Measurements from ENCODE around the gene IFNA21.
"Not testable (repeated sequence)": the region's sequence is repeated elsewhere in the genome, so short reads cannot be mapped to it uniquely, and the experiment has no call there.

Gene IFNA21

GRCh38 chr9:21166560-21166959 lies at the start of gene IFNA21:
TSS of gene IFNA21 (minus strand) at chr9:21166660. CDS start at chr9:21166612, 48 bp downstream.
- not testable (repeated sequence) for DNase-seq

DNA sequence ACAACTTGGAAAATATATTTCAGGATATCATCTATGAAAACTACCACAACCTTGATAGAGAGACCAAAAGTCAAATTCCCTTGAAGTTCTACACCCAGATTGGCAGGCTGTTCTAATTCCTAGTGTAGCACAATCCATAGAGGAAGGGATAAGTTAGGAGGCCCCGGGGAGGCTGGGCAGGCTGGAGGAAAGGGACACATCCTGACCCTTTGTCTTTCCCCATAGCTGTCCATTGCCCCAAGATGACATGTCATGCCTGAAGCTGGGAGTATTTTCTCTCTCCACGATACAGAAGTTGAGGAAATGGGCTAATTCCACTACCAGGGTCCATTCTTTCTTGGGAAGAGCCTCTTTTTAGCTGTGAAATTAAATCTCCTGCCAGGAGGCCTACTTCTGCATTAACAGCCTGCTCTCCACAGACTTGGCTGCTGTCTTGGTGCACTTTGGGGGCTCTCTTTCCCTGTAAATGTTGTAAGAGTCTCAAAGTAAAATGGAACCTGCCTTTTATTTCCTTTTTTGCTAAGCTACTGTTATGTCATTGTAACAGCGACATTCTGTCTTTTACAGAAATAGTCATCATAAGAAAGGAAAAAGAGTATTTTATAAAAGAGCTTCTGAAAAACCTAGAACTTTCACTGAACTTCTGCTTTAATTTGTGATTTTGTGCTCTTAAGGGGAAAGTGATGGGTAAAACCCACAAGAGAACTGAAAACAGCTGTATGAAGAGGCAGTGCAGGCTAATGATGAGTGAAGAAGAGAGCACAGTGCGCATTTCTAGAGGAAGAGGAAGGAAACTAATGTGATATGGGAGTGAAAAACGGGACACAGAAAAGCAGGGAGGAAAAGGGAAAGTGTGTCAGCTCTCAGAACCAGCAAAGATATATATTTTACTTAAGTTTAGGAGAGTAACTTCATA lies 47.2 kb upstream of the IFNA21 start:
- DNase-seq: not testable (repeated sequence)

DNA sequence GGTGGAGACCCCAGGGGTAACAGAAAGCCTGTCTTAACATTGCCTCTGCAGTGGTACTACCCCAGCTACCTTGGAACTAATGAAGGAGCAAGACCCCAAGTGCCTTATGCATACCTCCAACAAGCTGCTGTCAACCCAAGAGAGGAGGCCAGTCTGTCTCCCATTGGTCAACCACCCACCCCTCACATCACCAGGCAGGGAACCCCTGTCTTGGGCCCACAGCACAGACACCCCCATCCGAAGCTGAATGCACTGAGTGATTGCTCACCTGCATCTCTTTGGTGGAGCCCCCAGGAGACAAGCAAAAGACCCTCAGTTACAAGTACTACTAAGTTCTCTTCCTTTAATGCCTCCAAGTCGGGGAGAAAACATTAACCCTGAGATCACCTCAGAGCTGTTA lies 45.7 kb upstream of the IFNA21 start:
- not testable (repeated sequence) for DNase-seq

DNA sequence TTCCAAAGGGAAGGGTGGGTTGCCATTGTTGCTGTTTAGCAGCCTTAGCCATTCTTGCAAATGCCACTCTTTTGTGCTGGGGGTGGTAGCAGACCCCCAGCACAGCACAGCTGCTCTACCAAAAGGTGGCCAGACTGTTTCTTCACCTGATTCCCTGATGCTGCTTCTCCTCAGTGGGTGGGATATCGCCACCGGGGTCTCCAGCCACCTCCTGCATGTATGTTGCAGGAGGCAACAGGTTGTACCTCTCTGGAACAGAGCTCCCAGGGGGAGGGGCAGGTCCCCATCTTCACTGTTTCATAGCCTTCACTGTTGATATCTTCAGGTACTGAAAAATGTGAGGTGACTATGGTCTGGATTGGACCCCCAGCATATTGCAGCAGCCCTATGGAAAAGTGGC lies 44.3 kb upstream of the IFNA21 start:
- not testable (repeated sequence) for DNase-seq

DNA sequence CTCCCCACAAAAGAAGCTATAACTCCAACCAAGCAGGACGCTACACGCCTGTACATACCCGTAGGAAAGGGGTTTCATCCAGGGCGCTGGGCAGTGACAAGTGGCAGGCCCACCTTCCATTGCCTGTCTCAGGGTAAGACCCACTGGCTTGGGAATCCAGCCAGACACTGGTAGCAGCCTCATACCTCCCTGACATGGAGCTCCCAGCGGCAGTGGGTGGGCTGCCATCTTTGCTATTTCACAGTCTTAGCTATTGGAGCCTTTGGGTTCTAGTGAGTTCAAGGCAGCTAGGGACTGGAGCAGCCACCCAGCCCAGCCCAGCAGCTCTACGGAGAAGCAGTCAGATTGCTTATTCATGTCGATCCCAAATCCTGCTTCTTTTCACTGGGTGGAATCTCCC lies 43.9 kb upstream of the IFNA21 start:
- DNase-seq: no peak

- DNase-seq: not testable (repeated sequence)
Measured at GRCh38 chr9:21207043-21207442, 40.6 kb upstream of the IFNA21 start, which contains the start of gene IFNA10. TSS of gene IFNA10 (minus strand) at chr9:21207143. CDS start at chr9:21207097, 46 bp downstream.

DNA sequence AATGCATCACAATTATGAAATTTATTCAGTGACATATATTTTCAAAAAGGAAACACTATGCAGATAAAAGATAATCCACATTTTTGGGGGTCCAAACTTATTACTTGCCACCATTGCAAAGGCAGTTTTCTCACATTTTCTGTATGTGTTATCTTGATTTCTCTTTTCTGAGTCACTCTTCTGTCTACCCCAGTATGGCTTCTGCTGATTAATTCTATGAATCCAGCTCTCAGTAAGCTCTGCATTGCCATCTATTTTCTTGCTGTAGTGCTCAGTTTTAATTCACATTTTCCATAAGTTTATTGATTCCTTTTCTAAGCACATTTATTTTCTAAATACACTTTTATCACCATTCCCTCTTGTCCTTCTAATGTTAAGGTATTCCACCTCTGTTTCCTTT lies 38.7 kb upstream of the IFNA21 start:
- no peak for DNase-seq

DNA sequence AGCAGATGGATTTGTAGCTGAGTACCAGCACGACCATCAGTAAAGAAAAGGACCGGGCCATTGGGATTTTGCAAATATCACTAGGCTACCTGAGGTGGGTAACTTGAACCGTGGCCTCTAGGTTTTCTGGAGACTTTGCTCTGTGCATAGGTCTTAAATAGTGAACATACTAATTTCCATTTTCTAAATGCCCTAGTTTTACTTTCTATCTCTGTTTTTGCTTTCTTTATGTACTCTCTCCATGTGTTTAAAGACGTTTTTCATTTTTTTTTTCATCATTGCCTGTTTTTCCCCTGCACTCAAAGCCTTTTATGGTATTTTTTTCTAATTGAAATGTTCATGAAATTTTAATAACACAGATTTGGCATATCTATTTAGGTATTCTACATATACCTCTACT lies 35.6 kb upstream of the IFNA21 start, which contains the start of gene IFNA7:
TSS of gene IFNA7 (minus strand) at position 101 of the 400 bp plus-strand sequence. CDS start at position 61, 40 bp downstream.
- not testable (repeated sequence) for DNase-seq

DNA sequence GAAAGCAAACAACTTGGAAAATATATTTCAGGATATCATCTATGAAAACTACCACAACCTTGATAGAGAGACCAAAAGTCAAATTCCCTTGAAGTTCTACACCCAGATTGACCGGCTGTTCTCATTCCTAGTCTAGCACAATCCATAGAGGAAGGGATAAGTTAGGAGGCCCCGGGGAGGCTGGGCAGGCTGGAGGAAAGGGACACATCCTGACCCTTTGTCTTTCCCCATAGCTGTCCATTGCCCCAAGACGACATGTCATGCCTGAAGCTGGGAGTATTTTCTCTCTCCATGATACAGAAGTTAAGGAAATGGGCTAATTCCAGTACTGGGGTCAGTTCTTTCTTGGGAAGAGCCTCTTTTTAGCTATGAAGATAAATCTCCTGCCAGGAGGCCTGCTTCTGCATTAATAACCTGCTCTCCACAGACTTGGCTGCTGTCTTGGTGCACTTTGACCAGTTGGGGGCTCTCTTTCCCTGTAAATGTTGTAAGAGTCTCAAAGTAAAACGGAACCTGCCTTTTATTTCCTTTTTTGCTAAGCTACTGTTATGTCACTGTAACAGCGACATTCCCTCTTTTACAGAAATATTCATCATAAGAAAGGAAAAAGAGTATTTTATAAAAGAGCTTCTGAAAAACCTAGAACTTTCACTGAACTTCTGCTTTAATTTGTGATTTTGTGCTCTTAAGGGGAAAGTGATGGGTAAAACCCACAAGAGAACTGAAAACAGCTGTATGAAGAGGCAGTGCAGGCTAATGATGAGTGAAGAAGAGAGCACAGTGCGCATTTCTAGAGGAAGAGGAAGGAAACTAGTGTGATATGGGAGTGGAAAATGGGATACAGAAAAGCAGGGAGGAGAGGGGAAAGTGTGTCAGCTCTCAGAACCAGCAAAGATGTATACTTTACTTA lies 28.7 kb upstream of the IFNA21 start:
- peak; percentile 7 for DNase-seq

GRCh38 chr9:21187487-21187886 lies 21.0 kb upstream of the IFNA21 start, which contains the start of gene IFNA4:
TSS of gene IFNA4 (minus strand) at chr9:21187587. CDS start at chr9:21187531, 56 bp downstream.
- not testable (repeated sequence) for DNase-seq

- not testable (repeated sequence) for DNase-seq
Measured at GRCh38 chr9:21182810-21183736, 16.6 kb upstream of the IFNA21 start.

GRCh38 chr9:21174671-21175070 lies 8.2 kb upstream of the IFNA21 start:
- no peak for DNase-seq

- no peak for DNase-seq
Measured at GRCh38 chr9:21172156-21172555, 5.7 kb upstream of the IFNA21 start.

DNA sequence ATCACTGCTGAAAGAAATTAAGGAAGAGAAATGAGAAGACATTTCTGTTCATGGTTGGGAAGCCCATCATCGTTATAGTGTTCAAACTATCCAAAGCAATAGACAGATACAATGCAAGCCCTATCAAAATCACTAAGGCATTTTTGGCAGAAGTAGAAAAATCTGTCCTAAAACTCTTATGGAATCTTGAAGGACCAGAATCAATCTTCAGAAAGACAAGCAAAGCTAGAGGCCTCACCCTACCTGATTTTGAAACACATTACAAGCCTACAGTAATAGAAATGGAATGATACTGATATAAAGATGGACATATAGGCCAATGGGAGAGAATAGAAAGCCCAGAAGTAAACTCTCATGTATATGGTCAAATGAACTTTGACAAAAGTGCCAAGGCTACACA lies 4.9 kb upstream of the IFNA21 start:
- no peak for DNase-seq

DNA sequence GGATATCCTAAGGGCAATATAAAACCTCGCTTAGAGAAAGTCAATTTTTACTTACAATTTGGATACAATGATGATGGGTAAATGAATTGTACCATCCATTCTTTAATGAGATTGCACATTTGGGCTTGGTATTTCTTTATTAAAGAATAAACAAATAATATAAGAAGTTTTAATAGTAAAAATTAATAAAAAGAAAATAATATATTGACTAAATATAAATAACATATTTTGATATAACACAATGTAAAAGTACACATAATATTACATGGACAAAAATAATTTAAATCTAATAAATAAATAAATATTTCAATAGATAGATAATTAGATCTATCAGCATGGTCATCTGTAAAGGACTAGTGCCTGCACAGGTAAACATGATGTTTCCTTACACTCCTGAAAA lies 944 bp downstream of the IFNA21 start:
- no peak for DNase-seq

DNA sequence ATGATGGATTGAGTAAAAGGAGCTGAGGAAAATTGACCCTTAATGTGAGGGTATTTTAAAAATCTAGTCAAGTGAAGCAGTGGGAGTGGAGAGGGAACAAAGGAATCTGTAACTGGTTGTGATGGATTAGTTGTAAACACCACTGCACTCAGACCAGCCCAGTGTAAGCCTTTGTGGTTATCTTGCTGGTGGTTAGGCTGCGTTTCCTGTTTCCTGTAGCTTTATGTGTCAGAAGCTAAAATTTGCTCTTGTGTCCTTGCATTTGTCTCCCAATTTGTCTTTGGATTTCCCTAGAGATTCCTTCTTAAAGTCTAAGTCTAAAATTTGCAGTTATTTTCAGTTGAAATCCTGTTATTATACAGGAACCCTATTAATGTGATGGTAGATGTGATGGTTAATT lies 6.3 kb downstream of the IFNA21 start:
- peak; percentile 40 for DNase-seq

GRCh38 chr9:21155501-21155900 lies 11.0 kb downstream of the IFNA21 start:
- no peak for DNase-seq

DNA sequence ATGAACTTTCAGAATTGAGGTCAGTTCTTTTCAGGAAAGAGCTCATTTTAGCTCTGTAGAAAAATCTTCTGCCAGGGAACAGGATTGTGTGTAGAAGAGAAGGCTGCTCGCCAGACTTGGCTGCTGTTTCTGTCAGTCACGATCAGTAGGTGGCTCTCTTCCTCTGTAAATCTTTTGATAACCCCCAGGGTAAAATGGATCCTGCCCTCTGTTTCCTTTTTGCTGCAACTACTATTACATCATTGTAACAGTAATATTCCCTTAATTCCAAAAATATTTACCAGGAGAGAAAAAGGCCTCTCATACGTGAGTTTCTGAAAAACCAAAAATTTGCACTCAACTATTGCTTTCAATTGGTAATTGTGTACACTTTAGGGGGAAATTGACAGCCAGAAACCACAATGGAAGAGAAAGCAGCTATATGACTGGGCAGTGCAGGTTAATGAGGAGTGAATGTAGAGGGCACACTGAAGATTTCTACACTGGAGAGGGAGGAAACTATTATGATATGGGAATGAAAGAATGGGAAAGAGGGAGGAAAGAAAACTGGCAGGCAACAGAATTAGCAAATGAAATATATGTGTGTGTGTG lies 12.3 kb downstream of the IFNA21 start:
- peak; percentile 56 for DNase-seq

GRCh38 chr9:21153336-21154017 lies 13.0 kb downstream of the IFNA21 start:
- DNase-seq: peak; percentile 33

GRCh38 chr9:21144603-21145002 lies 21.9 kb downstream of the IFNA21 start:
- no peak for DNase-seq

GRCh38 chr9:21141427-21141882 lies 25.0 kb downstream of the IFNA21 start, which contains the start of gene IFNW1:
TSS of gene IFNW1 (minus strand) at chr9:21141832. CDS start at chr9:21141570, 262 bp downstream.
- DNase-seq: no peak

Data from GF-D8 (cell line).